ENCODE measurements around the gene COP1. TPM values are rescaled to one million over a fixed set of nuclear protein-coding genes. Genes with fewer than 3 reads are reported as not detected.

The COP1 gene
- total and polyA plus RNA-seq, 2 of the 8 experiments (the other 6 are each of a cell fraction or from before 2014, with no cell fraction given), result 26.2 to 44.9 TPM

DNA sequence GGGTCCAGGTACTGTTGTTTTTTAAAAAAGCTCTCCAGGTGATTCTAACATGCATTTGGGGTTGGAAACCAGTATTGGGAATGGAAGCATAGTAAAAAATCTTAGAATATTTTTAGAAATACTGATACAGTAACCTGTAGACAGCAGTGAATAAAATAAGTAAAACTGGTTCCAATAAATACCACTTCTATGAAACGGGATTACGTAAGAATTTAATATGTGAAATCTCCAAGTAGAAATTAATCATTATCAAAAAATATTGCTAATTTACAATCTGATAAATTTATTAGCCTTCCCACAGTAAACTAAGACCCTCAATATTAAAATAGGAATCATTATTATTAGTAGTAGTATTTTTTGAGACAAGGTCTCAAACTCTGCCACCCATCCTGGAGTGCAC lies 177.5 kb downstream of the COP1 start:
- Histone ChIP-seq H3K18ac (ENCODE audit: extremely low read depth, low read length) (no peak overlapping the region), H3K9ac (replicated peaks in 1 of 4; ENCODE audit: extremely low read depth in 1 of 4, low read depth in 3 of 4, low read length in 3 of 4) (no peak overlapping the region), H3K79me2 (ENCODE audit: control insufficient read depth in 1 of 2, insufficient read depth in 2 of 2, low read length in 2 of 2) (no peaks in the 10 kb centered on the region), H2BK15ac (ENCODE audit: low read length) (no peak overlapping the region), H3K56ac (replicated peaks; ENCODE audit: insufficient read length, low read depth, low read length) (no peak overlapping the region), H3K36me3 (ENCODE audit: control insufficient read depth in 2 of 4, insufficient read depth in 4 of 4, low read length in 3 of 4) (no peaks in the 10 kb centered on the region; a peak in 1 of 8 replicates), H3K4me3 (ENCODE audit: extremely low read depth in 1 of 4, insufficient read depth in 2 of 4, low read depth in 3 of 4, low read length in 4 of 4) (no peak overlapping the region), H3K14ac (ENCODE audit: insufficient read length) (no peak overlapping the region), H2BK5ac (ENCODE audit: low read depth, low read length) (no peak overlapping the region), H3K27me3 (replicated peaks in 1 of 4; ENCODE audit: control insufficient read depth in 3 of 4, extremely low read depth in 1 of 4, insufficient read depth in 3 of 4, low read length in 3 of 4) (no peaks in the 10 kb centered on the region), H3K27ac (ENCODE audit: low read depth, low read length) (no peak overlapping the region), H3K4me1 (replicated peaks in 1 of 4; ENCODE audit: control insufficient read depth in 3 of 4, insufficient read depth in 4 of 4, low read length in 3 of 4) (no peaks in the 10 kb centered on the region), H2AK5ac (ENCODE audit: low read depth, low read length) (no peak overlapping the region), H2AFZ (ENCODE audit: low read length) (no peak overlapping the region), H2BK12ac (ENCODE audit: low read depth, low read length) (no peak overlapping the region), H3K9me3 (ENCODE audit: insufficient read depth in 2 of 2, low read depth in 1 of 2, low read length in 1 of 2) (no peaks in the 10 kb centered on the region), H4K8ac (ENCODE audit: extremely low read depth, insufficient read depth, low read length) (no peak overlapping the region), H3K23ac (ENCODE audit: insufficient read length) (no peak overlapping the region), H3K79me1 (ENCODE audit: low read depth, low read length) (no peaks in the 10 kb centered on the region), H4K91ac (replicated peaks; ENCODE audit: insufficient read length, low read length) (no peak overlapping the region), H4K20me1 (replicated peaks in 1 of 2; ENCODE audit: control insufficient read depth in 1 of 2, insufficient read depth in 2 of 2, low read length in 2 of 2) (no peaks in the 10 kb centered on the region), H2BK20ac (ENCODE audit: low read length) (no peak overlapping the region), H2BK120ac (replicated peaks; ENCODE audit: low read depth, low read length) (no peak overlapping the region), H3K4me2 (ENCODE audit: insufficient read depth in 1 of 2, low read depth in 2 of 2, low read length in 2 of 2) (no peak overlapping the region), H3K4ac (replicated peaks; ENCODE audit: insufficient read length, low read depth, low read length) (no peak overlapping the region), H3K23me2 (ENCODE audit: low read depth, low read length) (no peaks in the 10 kb centered on the region), H4K5ac (ENCODE audit: insufficient read length, low read depth, low read length) (no peak overlapping the region)
- FAIRE-seq (no peak), DNase-seq (ENCODE audit: low read depth in 1 of 2, low spot score in 2 of 2) (no peak)
- ChIA-PET CTCF (ENCODE audit: partially characterized antibody) (no interaction called here), POLR2A (ENCODE audit: partially characterized antibody) (no interaction called here)
- 90% methylated on average over 2 of the region's 2 CpGs; no CpG with 5 or more reads in 1 of the 2 experiments for WGBS, 2 experiments (ENCODE audit: extremely low coverage in 1 of 2, insufficient coverage in 1 of 2, insufficient read length in 1 of 2, insufficient replicate concordance in 2 of 2, low coverage in 1 of 2, low lambda C conversion rate in 2 of 2, missing lambda C conversion rate in 1 of 2)
- TF ChIP-seq YY1 (IDR thresholded peaks at IDR 0.05; ENCODE audit: low read depth, low read length) (no peak), EGR1 (IDR thresholded peaks at IDR 0.05; ENCODE audit: borderline replicate concordance, low read depth, low read length) (no peak), CTCF (IDR thresholded peaks at IDR 0.05; ENCODE audit: control extremely low read depth in 1 of 3, insufficient read depth in 1 of 3, low read depth in 1 of 3, low read length in 3 of 3) (no peak), RNF2 (IDR thresholded peaks at IDR 0.05; ENCODE audit: borderline replicate concordance, low read depth, low read length, missing control alignments, poor library complexity, severe bottlenecking) (no peak)
- TF ChIP-seq, protein P1, sequence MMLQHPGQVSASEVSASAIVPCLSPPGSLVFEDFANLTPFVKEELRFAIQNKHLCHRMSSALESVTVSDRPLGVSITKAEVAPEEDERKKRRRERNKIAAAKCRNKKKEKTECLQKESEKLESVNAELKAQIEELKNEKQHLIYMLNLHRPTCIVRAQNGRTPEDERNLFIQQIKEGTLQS (IDR thresholded peaks at IDR 0.05; ENCODE audit: insufficient read depth, low read depth, low read length), result no peak
